Epithelial cell of proximal tubule (primary cell): Measurements from ENCODE around the gene IFT122. TPM values are rescaled to one million over a fixed set of nuclear protein-coding genes. Genes with fewer than 3 reads are reported as not detected.

Source experiments
- DNase-seq: peaks from one replicate; pipeline ENCODE4 v3.0.0-alpha.2; 2011; ENCODE audit warnings: low read depth
- H3K4me3 ChIP-seq: 2 replicates; pipeline ENCODE4 v1.5.1; 2011; ENCODE audit warnings: low read depth, mild to moderate bottlenecking, low read length
- CTCF ChIP-seq: conservative IDR thresholded peaks from 2 replicates; pipeline ENCODE4 v1.5.1; 2012; ENCODE audit warnings: low read depth, mild to moderate bottlenecking, low read length
- total RNA-seq: library from RNA; depleted of rRNA; stranded (reverse); fragments of >200 nt; gene quantifications from 2 replicates; pipeline ENCODE4 v1.2.3, GENCODE V29; 2015

Gene IFT122
- total RNA-seq, 1 donor from 2014 or later: 15.2 TPM

- TF ChIP-seq CTCF: no peak
- no peak for DNase-seq
- no peak overlapping the region for H3K4me3 ChIP-seq
Observed at GRCh38 chr3:129567176-129567705, 127.2 kb downstream of the IFT122 start.

- H3K4me3 ChIP-seq: no peak overlapping the region
- TF ChIP-seq CTCF: no peak
- no peak for DNase-seq
Observed at GRCh38 chr3:129567939-129568338, 127.9 kb downstream of the IFT122 start.

GRCh38 chr3:129569856-129570255 lies 129.8 kb downstream of the IFT122 start:
- TF ChIP-seq CTCF: no peak
- no peak overlapping the region for H3K4me3 ChIP-seq

More at GRCh38 chr3:129569856-129570255, 129.8 kb downstream of the IFT122 start:
- DNase-seq: no peak

Other genes starting within 250 kb of the IFT122 start
- 123 and 124 TPM in 2 replicates for gene COPG1, start 190.6 kb upstream of the IFT122 start, total RNA-seq
- gene HMCES, start 161.4 kb upstream of the IFT122 start, total RNA-seq: 40.3 and 43.0 TPM in 2 replicates
- gene EFCAB12, start 11.6 kb upstream of the IFT122 start, total RNA-seq: not detected in 2 replicates
- 25.2 and 25.7 TPM in 2 replicates for gene MBD4, start 276 bp upstream of the IFT122 start, total RNA-seq
- gene RHO, start 88.4 kb downstream of the IFT122 start, total RNA-seq: not detected in 2 replicates
- not detected in 2 replicates for gene H1-8, start 103.0 kb downstream of the IFT122 start, total RNA-seq
- 27.3 and 30.7 TPM in 2 replicates for gene PLXND1, start 166.5 kb downstream of the IFT122 start, total RNA-seq